GM23338 (cell line): ENCODE results near the gene OXLD1. TPM values are rescaled to one million over a fixed set of nuclear protein-coding genes. Genes with fewer than 3 reads are reported as not detected.

Source experiments
- ATAC-seq: fragments of 200-7000 bp; cut with Tn5 transposase; 3 replicates; pipeline ENCODE4 v1.9.1; 2020
- DNase-seq: peaks from one replicate; pipeline ENCODE4 v3.0.0-alpha.2; 2015; ENCODE audit warnings: low spot score
- H2AFZ ChIP-seq: fragments of 200-600 bp; sonication (generic); 2 replicates; pipeline ENCODE4 v1.8.0; 2016; ENCODE audit warnings: antibody characterized with exemption, mild to moderate bottlenecking, moderate library complexity
- H3F3A ChIP-seq: fragments of 200-600 bp; sonication (generic); replicated peaks from 2 replicates; pipeline ENCODE4 v1.8.0; 2017; ENCODE audit warnings: antibody characterized with exemption, mixed run types, low read depth
- H3K27ac ChIP-seq: fragments of 200-600 bp; sonication (generic); 2 replicates; pipeline ENCODE4 v1.6.1; 2016; ENCODE audit warnings: low read depth
- H3K27me3 ChIP-seq: fragments of 200-600 bp; sonication (generic); 2 replicates; pipeline ENCODE4 v1.8.0; 2016; ENCODE audit warnings: mild to moderate bottlenecking, mixed run types, moderate library complexity; ENCODE audit not compliant: insufficient read depth
- H3K36me3 ChIP-seq: fragments of 200-600 bp; sonication (generic); 2 replicates; pipeline ENCODE4 v1.8.0; 2016; ENCODE audit warnings: mild to moderate bottlenecking; ENCODE audit not compliant: insufficient read depth
- H3K4me1 ChIP-seq: fragments of 200-600 bp; sonication (generic); 2 replicates; pipeline ENCODE4 v1.8.0; 2016; ENCODE audit warnings: mild to moderate bottlenecking, moderate library complexity; ENCODE audit not compliant: insufficient read depth
- H3K4me2 ChIP-seq: fragments of 200-600 bp; sonication (generic); 2 replicates; pipeline ENCODE4 v1.7.1; 2017; ENCODE audit warnings: mixed run types
- H3K4me3 ChIP-seq: fragments of 200-600 bp; sonication (generic); 2 replicates; pipeline ENCODE4 v1.6.1; 2016; ENCODE audit warnings: mixed run types
- H3K79me2 ChIP-seq: fragments of 200-600 bp; sonication (generic); replicated peaks from 2 replicates; pipeline ENCODE4 v1.8.0; 2017; ENCODE audit warnings: mild to moderate bottlenecking; ENCODE audit not compliant: insufficient read depth
- H3K9me2 ChIP-seq: fragments of 200-600 bp; sonication (generic); 2 replicates; pipeline ENCODE4 v1.8.0; 2017; ENCODE audit not compliant: insufficient read depth
- H4K20me1 ChIP-seq: fragments of 200-600 bp; sonication (generic); replicated peaks from 2 replicates; pipeline ENCODE4 v1.8.0; 2017; ENCODE audit warnings: mild to moderate bottlenecking; ENCODE audit not compliant: insufficient read depth
- H3K27ac Mint-ChIP-seq: 2 replicates; pipeline ENCODE4 v1.8.0; 2020; ENCODE audit warnings: inconsistent platforms, mild to moderate bottlenecking, moderate library complexity, mixed read lengths
- H3K27me3 Mint-ChIP-seq: 3 replicates; pipeline ENCODE4 v1.8.0; 2022; ENCODE audit warnings: low read depth, mild to moderate bottlenecking, moderate library complexity, mixed read lengths, inconsistent platforms; ENCODE audit not compliant: insufficient read depth, poor library complexity
- H3K36me3 Mint-ChIP-seq: 3 replicates; pipeline ENCODE4 v1.8.0; 2021; ENCODE audit warnings: low read depth, mild to moderate bottlenecking, inconsistent platforms, moderate library complexity, mixed read lengths
- H3K4me1 Mint-ChIP-seq: 3 replicates; pipeline ENCODE4 v1.8.0; 2020; ENCODE audit warnings: mild to moderate bottlenecking, inconsistent platforms, mixed read lengths
- H3K4me3 Mint-ChIP-seq: 3 replicates; pipeline ENCODE4 v1.8.0; 2021; ENCODE audit warnings: moderate library complexity, mild to moderate bottlenecking, inconsistent platforms, mixed read lengths
- H3K9me3 Mint-ChIP-seq: 3 replicates; pipeline ENCODE4 v1.8.0; 2020; ENCODE audit warnings: moderate library complexity, mild to moderate bottlenecking, inconsistent platforms, mixed read lengths
- CREB1 ChIP-seq: fragments of 250-450 bp; sonication (Bioruptor Pico); IDR thresholded peaks from 2 replicates; pipeline ENCODE4 v1.5.0; 2020; ENCODE audit warnings: low read depth, mild to moderate bottlenecking, moderate library complexity
- EZH2 ChIP-seq: fragments of 200-600 bp; sonication (generic); IDR thresholded peaks from one replicate; pipeline ENCODE4 v1.8.0; 2017; ENCODE audit warnings: antibody characterized with exemption, mild to moderate bottlenecking, low read depth; ENCODE audit not compliant: unreplicated experiment
- EZH2phosphoT487 ChIP-seq: fragments of 200-600 bp; sonication (generic); IDR thresholded peaks from one replicate; pipeline ENCODE4 v1.8.1; 2018; ENCODE audit warnings: antibody characterized with exemption; ENCODE audit not compliant: unreplicated experiment
- JUNB ChIP-seq: IDR thresholded peaks from one replicate; pipeline ENCODE4 v1.6.1; 2016; ENCODE audit warnings: antibody characterized with exemption; ENCODE audit not compliant: unreplicated experiment
- NANOG ChIP-seq: IDR thresholded peaks from 2 replicates; pipeline ENCODE4 v1.6.1; 2016; ENCODE audit warnings: antibody characterized with exemption, borderline replicate concordance
- POLR2AphosphoS5 ChIP-seq: IDR thresholded peaks from 2 replicates; pipeline ENCODE4 v1.6.1; 2016; ENCODE audit warnings: antibody characterized with exemption, low read depth
- STAT1 ChIP-seq: IDR thresholded peaks from one replicate; pipeline ENCODE4 v1.6.1; 2016; ENCODE audit warnings: antibody characterized with exemption; ENCODE audit not compliant: unreplicated experiment
- ZNF114 ChIP-seq: fragments of 250-450 bp; sonication (Bioruptor Pico); IDR thresholded peaks from 2 replicates; pipeline ENCODE4 v1.5.0; 2020; ENCODE audit warnings: mild to moderate bottlenecking, moderate library complexity
- ZNF331 ChIP-seq: fragments of 250-450 bp; sonication (Bioruptor Pico); IDR thresholded peaks from 2 replicates; pipeline ENCODE4 v1.5.0; 2020; ENCODE audit warnings: low read depth, mild to moderate bottlenecking, moderate library complexity
- polyA plus RNA-seq: library from polyadenylated mRNA; unstranded; fragments of >200 nt; fragmentation: Nextera tagmentation; extraction: Ambion mirVana; gene quantifications from 2 replicates; pipeline ENCODE4 v1.2.1, GENCODE V29; 2016
- total RNA-seq: library from RNA; depleted of rRNA; stranded (reverse); fragments of >200 nt; shearing (Covaris generic); gene quantifications from 2 replicates; pipeline ENCODE4 v1.2.3, GENCODE V29; 2014
- TF ChIP-seq, protein P1 (sequence below), 2 experiments: fragments of 200-600 bp in 1 of 2; sonication (generic) in 1 of 2; conservative IDR thresholded peaks; 2 replicates each; pipeline versions ENCODE4 v1.5.1 to v1.6.1; 2016 to 2017; ENCODE audit warnings: antibody characterized with exemption in 2 of 2, low read depth in 2 of 2, mild to moderate bottlenecking in 2 of 2, moderate library complexity in 1 of 2
- TF ChIP-seq, protein P2 (sequence below): IDR thresholded peaks from 2 replicates; pipeline ENCODE4 v1.6.1; 2016; ENCODE audit warnings: antibody characterized with exemption

The OXLD1 gene
- total and polyA plus RNA-seq, 2 experiments from 2014 or later: 46.0 to 64.9 TPM

GRCh38 chr17:81706232-81706611 lies 39.8 kb upstream of the OXLD1 start (continued):
- no peak for TF ChIP-seq CREB1 (CRISPR knock-in tag)
- TF ChIP-seq EZH2: no peak
- TF ChIP-seq ZNF331 (CRISPR knock-in tag): no peak
- TF ChIP-seq, protein P1, sequence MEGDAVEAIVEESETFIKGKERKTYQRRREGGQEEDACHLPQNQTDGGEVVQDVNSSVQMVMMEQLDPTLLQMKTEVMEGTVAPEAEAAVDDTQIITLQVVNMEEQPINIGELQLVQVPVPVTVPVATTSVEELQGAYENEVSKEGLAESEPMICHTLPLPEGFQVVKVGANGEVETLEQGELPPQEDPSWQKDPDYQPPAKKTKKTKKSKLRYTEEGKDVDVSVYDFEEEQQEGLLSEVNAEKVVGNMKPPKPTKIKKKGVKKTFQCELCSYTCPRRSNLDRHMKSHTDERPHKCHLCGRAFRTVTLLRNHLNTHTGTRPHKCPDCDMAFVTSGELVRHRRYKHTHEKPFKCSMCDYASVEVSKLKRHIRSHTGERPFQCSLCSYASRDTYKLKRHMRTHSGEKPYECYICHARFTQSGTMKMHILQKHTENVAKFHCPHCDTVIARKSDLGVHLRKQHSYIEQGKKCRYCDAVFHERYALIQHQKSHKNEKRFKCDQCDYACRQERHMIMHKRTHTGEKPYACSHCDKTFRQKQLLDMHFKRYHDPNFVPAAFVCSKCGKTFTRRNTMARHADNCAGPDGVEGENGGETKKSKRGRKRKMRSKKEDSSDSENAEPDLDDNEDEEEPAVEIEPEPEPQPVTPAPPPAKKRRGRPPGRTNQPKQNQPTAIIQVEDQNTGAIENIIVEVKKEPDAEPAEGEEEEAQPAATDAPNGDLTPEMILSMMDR (conservative IDR thresholded peaks at IDR 0.05; ENCODE audit: low read depth in 2 of 2): no peak
- TF ChIP-seq ZNF114 (CRISPR knock-in tag): no peak
- TF ChIP-seq JUNB: no peak
- TF ChIP-seq STAT1: no peak
- TF ChIP-seq, protein P2, sequence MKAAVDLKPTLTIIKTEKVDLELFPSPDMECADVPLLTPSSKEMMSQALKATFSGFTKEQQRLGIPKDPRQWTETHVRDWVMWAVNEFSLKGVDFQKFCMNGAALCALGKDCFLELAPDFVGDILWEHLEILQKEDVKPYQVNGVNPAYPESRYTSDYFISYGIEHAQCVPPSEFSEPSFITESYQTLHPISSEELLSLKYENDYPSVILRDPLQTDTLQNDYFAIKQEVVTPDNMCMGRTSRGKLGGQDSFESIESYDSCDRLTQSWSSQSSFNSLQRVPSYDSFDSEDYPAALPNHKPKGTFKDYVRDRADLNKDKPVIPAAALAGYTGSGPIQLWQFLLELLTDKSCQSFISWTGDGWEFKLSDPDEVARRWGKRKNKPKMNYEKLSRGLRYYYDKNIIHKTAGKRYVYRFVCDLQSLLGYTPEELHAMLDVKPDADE: no peak
- no peak for TF ChIP-seq POLR2AphosphoS5
- no peak for TF ChIP-seq NANOG

DNA sequence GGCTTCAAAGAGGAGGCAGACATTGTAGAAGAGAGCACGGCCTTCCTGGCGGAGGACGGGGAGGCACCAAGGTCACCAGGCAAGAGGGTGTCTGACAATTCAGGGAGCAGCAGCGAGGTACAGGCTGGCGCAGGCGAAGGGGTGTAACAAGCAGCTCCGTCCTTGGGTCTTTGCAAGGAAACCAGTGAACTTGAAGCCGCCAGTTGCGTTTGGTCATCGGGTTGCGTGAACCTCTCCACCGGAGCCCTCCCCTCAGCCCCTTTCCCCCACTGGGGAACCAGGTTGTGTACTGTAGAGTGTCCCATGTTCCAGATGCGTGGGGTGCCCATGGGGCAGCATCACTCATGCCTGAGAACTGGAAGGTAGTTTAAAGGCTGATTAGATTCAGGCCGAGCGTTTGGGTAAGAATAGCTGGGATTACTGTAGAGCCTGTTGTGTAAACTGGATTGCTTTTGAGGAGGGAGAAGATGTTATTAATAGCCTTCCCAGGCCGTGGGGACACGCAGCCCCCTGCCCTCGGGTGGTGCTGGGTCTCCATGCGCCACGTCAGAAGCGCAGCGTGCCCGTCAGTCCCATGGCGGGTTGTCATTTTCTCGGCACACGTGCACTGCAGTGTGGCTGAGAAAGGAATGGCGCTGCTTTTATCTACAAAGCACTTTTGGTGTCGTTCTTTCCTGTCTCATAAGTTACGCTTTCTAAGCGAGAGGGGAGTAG lies 39.3 kb upstream of the OXLD1 start:
- H3K27ac ChIP-seq: no peak overlapping the region
- H2AFZ ChIP-seq: no peak overlapping the region
- H3K4me2 ChIP-seq: no peak overlapping the region
- H3K79me2 ChIP-seq: peaks cover 33% of the 10 kb centered on the region
- no peak for DNase-seq
- H3K9me2 ChIP-seq: no peaks in the 10 kb centered on the region
- peaks cover 7% of the 10 kb centered on the region for H3K36me3 ChIP-seq
- no peaks in the 10 kb centered on the region for H3K27me3 ChIP-seq
- H3K9me3 Mint-ChIP-seq: no peaks in the 10 kb centered on the region
- H3K4me1 ChIP-seq: peaks cover 16% of the 10 kb centered on the region
- H3K36me3 Mint-ChIP-seq: peaks cover 55% of the 10 kb centered on the region
- H3K27ac Mint-ChIP-seq: no peak overlapping the region
- H3K4me3 Mint-ChIP-seq: peak overlapping the region; percentile 47; the same call in 2 of the 3 replicates
- peaks cover 21% of the 10 kb centered on the region for H3K27me3 Mint-ChIP-seq
- no peak overlapping the region for H3K4me3 ChIP-seq
- H4K20me1 ChIP-seq: peaks cover 8% of the 10 kb centered on the region
- H3F3A ChIP-seq: peaks cover 40% of the 10 kb centered on the region
- ATAC-seq: no peak
- peaks cover 22% of the 10 kb centered on the region for H3K4me1 Mint-ChIP-seq
- TF ChIP-seq ZNF331 (CRISPR knock-in tag) (no peak), ZNF114 (CRISPR knock-in tag) (no peak), EZH2phosphoT487 (no peak), NANOG (no peak), JUNB (no peak), CREB1 (CRISPR knock-in tag) (no peak), POLR2AphosphoS5 (no peak)
- TF ChIP-seq, protein P1 (conservative IDR thresholded peaks at IDR 0.05; ENCODE audit: low read depth in 2 of 2): no peak
- TF ChIP-seq, protein P2: no peak
